Liver (tissue), 9 donors: ENCODE results near the gene NCKIPSD. TPM values are rescaled to one million over a fixed set of nuclear protein-coding genes. Genes with fewer than 3 reads are reported as not detected.

Experiments used
- DNase-seq: peaks from one replicate; pipeline ENCODE4 v3.0.0-alpha.2; 2017; ENCODE audit warnings: low spot score
- H3K27ac ChIP-seq, 2 donors: one replicate each; pipeline ENCODE4 v1.7.0; 2013; ENCODE audit warnings: inconsistent platforms in 2 of 2, low read length in 2 of 2, control low read depth in 1 of 2, low read depth in 1 of 2, mild to moderate bottlenecking in 1 of 2
- H3K27me3 ChIP-seq, 4 donors: one replicate each; pipeline versions ENCODE4 v1.6.1 to v1.7.0; 2013; ENCODE audit warnings: low read length in 3 of 4, inconsistent platforms in 1 of 4, mild to moderate bottlenecking in 1 of 4, moderate library complexity in 1 of 4; ENCODE audit not compliant: control insufficient read depth in 4 of 4, insufficient read depth in 4 of 4
- H3K36me3 ChIP-seq, 4 donors: one replicate each; pipeline versions ENCODE4 v1.6.1 to v1.7.0; 2013; ENCODE audit warnings: low read length in 3 of 4, mild to moderate bottlenecking in 3 of 4, low read depth in 1 of 4, moderate library complexity in 1 of 4; ENCODE audit not compliant: control insufficient read depth in 4 of 4, insufficient read depth in 3 of 4
- H3K4me1 ChIP-seq, 4 donors: one replicate each; pipeline versions ENCODE4 v1.6.1 to v1.7.0; 2013; ENCODE audit warnings: low read length in 3 of 4, mild to moderate bottlenecking in 3 of 4, moderate library complexity in 1 of 4; ENCODE audit not compliant: control insufficient read depth in 4 of 4, insufficient read depth in 4 of 4
- H3K4me3 ChIP-seq, 3 donors: one replicate each; pipeline versions ENCODE4 v1.6.1 to v1.7.0; 2013; ENCODE audit warnings: low read length in 3 of 3, control low read depth in 1 of 3, low read depth in 1 of 3, mild to moderate bottlenecking in 1 of 3
- H3K9ac ChIP-seq, 2 donors: one replicate each; pipeline ENCODE4 v1.7.0; 2013; ENCODE audit warnings: low read length in 2 of 2, mild to moderate bottlenecking in 2 of 2, moderate library complexity in 2 of 2, control low read depth in 1 of 2, low read depth in 1 of 2
- H3K9me3 ChIP-seq, 4 donors: one replicate each; pipeline versions ENCODE4 v1.6.1 to v1.7.0; 2013; ENCODE audit warnings: low read length in 3 of 4; ENCODE audit not compliant: control insufficient read depth in 4 of 4
- FOXA1 ChIP-seq: IDR thresholded peaks from 2 replicates; pipeline ENCODE4 v1.6.1; 2016; ENCODE audit warnings: antibody characterized with exemption
- FOXA2 ChIP-seq: IDR thresholded peaks from 2 replicates; pipeline ENCODE4 v1.6.1; 2016; ENCODE audit warnings: antibody characterized with exemption
- HNF4A ChIP-seq, 2 donors: conservative IDR thresholded peaks; 2 replicates each; pipeline ENCODE4 v1.6.1; 2016; ENCODE audit warnings: antibody characterized with exemption in 2 of 2, mild to moderate bottlenecking in 2 of 2
- HNF4G ChIP-seq: IDR thresholded peaks from 2 replicates; pipeline ENCODE4 v1.6.1; 2016; ENCODE audit warnings: antibody characterized with exemption
- JUND ChIP-seq, 2 donors: IDR thresholded peaks; 2 replicates each; pipeline ENCODE4 v1.6.1; 2016; ENCODE audit warnings: antibody characterized with exemption in 2 of 2
- RAD21 ChIP-seq, 2 donors: IDR thresholded peaks; 2 replicates each; pipeline ENCODE4 v1.6.1; 2016; ENCODE audit warnings: antibody characterized with exemption in 2 of 2, mild to moderate bottlenecking in 2 of 2
- RXRA ChIP-seq, 2 donors: IDR thresholded peaks; 2 replicates each; pipeline ENCODE4 v1.6.1; 2017 to 2018; ENCODE audit warnings: antibody characterized with exemption in 2 of 2, mild to moderate bottlenecking in 1 of 2
- SP1 ChIP-seq: IDR thresholded peaks from 2 replicates; pipeline ENCODE4 v1.6.1; 2018; ENCODE audit warnings: antibody characterized with exemption, mild to moderate bottlenecking
- TAF1 ChIP-seq: conservative IDR thresholded peaks from 2 replicates; pipeline ENCODE4 v1.6.1; 2016; ENCODE audit warnings: antibody characterized with exemption, mild to moderate bottlenecking
- WGBS: extraction: QIAGEN DNeasy Blood & Tissue Kit; methylation state at CpG from one replicate; pipeline ENCODE4 v1.1.7; 2013; 5-methylcytosine and 5-hydroxymethylcytosine counted together
- polyA plus RNA-seq, 2 donors: library from polyadenylated mRNA; stranded (reverse) in 1 of 2; unstranded in 1 of 2; fragments of 200-250 nt in 1 of 2; fragments of >200 nt in 1 of 2; fragmentation: Nextera tagmentation in 1 of 2; extraction: Ambion mirVana in 1 of 2; gene quantifications; one replicate each; pipeline versions ENCODE4 v1.2.1 to v1.2.3, GENCODE V29; 2013 to 2015
- total RNA-seq, 2 donors: library from RNA; depleted of rRNA; stranded (reverse); fragments of >200 nt; gene quantifications; one replicate each; pipeline ENCODE4 v1.2.3, GENCODE V29; 2014
- TF ChIP-seq, protein P1 (sequence below): IDR thresholded peaks from 2 replicates; pipeline ENCODE4 v1.6.1; 2016; ENCODE audit warnings: antibody characterized with exemption
- TF ChIP-seq, protein P2 (sequence below): IDR thresholded peaks from 2 replicates; pipeline ENCODE4 v1.6.1; 2016; ENCODE audit warnings: antibody characterized with exemption, mild to moderate bottlenecking
- donor health status: healthy.
- donor health status: healthy.
- donor health status: healthy.
- donor health status: healthy.
- donor health status: healthy.

The NCKIPSD gene
- total and polyA plus RNA-seq, 4 donors = 5.9 to 12.9 (median 8.7) TPM

DNA sequence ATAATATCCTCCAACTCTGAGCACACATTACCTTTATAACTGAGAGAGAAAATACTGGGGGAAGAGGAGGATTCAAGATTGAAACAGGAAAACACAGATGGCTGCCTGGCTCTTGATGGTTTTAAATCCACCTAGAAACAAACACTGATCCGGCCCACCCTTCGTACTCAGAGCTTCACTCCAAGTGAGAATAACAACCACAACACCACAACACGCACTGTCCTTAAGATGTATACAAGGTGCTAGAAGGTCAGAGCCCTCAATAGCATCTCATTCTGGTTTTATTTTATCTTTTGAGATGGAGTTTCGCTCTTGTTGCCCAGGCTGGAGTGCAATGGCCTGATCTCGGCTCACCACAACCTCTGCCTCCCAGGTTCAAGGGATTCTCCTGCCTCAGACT lies 21.4 kb upstream of the NCKIPSD start:
- H3K9ac ChIP-seq = no peak overlapping the region
- H3K36me3 ChIP-seq = peaks cover 1 to 23% (median 9%) of the 10 kb centered on the region in 4 donors
- H3K27ac ChIP-seq = no peak overlapping the region
- no peaks in the 10 kb centered on the region for H3K9me3 ChIP-seq
- H3K4me3 ChIP-seq = no peak overlapping the region
- no peak for DNase-seq
- 91% methylated on average over 5 of the region's 5 CpGs for WGBS
- H3K27me3 ChIP-seq = no peaks in the 10 kb centered on the region
- H3K4me1 ChIP-seq = peaks cover 0 to 8% (median 0%) of the 10 kb centered on the region in 4 donors
- TF ChIP-seq, protein P1, sequence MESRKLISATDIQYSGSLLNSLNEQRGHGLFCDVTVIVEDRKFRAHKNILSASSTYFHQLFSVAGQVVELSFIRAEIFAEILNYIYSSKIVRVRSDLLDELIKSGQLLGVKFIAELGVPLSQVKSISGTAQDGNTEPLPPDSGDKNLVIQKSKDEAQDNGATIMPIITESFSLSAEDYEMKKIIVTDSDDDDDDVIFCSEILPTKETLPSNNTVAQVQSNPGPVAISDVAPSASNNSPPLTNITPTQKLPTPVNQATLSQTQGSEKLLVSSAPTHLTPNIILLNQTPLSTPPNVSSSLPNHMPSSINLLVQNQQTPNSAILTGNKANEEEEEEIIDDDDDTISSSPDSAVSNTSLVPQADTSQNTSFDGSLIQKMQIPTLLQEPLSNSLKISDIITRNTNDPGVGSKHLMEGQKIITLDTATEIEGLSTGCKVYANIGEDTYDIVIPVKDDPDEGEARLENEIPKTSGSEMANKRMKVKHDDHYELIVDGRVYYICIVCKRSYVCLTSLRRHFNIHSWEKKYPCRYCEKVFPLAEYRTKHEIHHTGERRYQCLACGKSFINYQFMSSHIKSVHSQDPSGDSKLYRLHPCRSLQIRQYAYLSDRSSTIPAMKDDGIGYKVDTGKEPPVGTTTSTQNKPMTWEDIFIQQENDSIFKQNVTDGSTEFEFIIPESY = no peak
- TF ChIP-seq HNF4A (conservative IDR thresholded peaks at IDR 0.05) = no peak
- TF ChIP-seq HNF4G = no peak
- no peak for TF ChIP-seq TAF1
- no peak for TF ChIP-seq SP1
- TF ChIP-seq, protein P2, sequence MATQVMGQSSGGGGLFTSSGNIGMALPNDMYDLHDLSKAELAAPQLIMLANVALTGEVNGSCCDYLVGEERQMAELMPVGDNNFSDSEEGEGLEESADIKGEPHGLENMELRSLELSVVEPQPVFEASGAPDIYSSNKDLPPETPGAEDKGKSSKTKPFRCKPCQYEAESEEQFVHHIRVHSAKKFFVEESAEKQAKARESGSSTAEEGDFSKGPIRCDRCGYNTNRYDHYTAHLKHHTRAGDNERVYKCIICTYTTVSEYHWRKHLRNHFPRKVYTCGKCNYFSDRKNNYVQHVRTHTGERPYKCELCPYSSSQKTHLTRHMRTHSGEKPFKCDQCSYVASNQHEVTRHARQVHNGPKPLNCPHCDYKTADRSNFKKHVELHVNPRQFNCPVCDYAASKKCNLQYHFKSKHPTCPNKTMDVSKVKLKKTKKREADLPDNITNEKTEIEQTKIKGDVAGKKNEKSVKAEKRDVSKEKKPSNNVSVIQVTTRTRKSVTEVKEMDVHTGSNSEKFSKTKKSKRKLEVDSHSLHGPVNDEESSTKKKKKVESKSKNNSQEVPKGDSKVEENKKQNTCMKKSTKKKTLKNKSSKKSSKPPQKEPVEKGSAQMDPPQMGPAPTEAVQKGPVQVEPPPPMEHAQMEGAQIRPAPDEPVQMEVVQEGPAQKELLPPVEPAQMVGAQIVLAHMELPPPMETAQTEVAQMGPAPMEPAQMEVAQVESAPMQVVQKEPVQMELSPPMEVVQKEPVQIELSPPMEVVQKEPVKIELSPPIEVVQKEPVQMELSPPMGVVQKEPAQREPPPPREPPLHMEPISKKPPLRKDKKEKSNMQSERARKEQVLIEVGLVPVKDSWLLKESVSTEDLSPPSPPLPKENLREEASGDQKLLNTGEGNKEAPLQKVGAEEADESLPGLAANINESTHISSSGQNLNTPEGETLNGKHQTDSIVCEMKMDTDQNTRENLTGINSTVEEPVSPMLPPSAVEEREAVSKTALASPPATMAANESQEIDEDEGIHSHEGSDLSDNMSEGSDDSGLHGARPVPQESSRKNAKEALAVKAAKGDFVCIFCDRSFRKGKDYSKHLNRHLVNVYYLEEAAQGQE = no peak
- TF ChIP-seq RAD21 (IDR thresholded peaks at IDR 0.05) = no peak
- no peak for TF ChIP-seq RXRA (IDR thresholded peaks at IDR 0.05)

DNA sequence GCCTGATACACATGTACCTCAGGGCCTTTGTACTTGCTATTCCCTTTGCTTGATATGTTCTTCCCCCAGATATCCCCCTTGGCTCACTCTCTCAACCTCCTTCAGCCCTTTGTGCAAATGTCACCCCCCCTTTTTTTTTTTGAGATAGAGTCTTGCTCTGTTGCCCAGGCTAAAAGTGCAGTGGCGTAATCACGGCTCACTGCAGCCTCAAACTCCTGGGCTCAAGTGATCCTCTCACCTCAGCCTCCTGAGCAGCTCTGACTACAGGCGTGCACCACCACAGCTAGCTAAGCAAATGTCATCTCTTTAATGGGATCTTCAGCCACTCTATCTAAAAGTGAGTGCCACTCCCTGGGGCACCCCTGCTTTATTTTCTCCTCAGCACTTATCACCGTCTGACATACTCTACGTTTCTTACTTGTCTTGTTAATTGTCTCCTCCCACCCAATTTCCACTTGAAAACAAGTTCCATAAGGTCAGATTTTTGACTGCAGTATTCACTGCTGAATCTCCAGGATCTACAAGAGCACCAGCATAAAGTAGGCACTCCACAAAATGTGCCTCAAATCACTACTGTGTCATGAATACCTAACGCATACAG lies 16.7 kb upstream of the NCKIPSD start:
- peaks cover 4 to 14% (median 8%) of the 10 kb centered on the region in 4 donors for H3K36me3 ChIP-seq
- no peak overlapping the region for H3K4me3 ChIP-seq
- H3K9me3 ChIP-seq = no peaks in the 10 kb centered on the region
- WGBS = 92% methylated on average over 6 of the region's 6 CpGs
- DNase-seq = no peak
- H3K4me1 ChIP-seq = no peaks in the 10 kb centered on the region
- no peak overlapping the region for H3K27ac ChIP-seq
- H3K9ac ChIP-seq = no peak overlapping the region
- H3K27me3 ChIP-seq = no peaks in the 10 kb centered on the region
- TF ChIP-seq, protein P1 = no peak
- TF ChIP-seq FOXA2 (no peak), FOXA1 (no peak), JUND (IDR thresholded peaks at IDR 0.05) (no peak)
- TF ChIP-seq, protein P2 = no peak
